ENCODE data around the gene IQCE.

Gene IQCE

GRCh38 chr7:2657920-2658671 is 99.3 kb downstream of the IQCE start:
- no peak overlapping the region for H3K27ac ChIP-seq
- H3K4me3 ChIP-seq, result no peak overlapping the region
- DNase-seq (ENCODE audit: low spot score), result no peak
- no peak for TF ChIP-seq CTCF (IDR thresholded peaks at IDR 0.05)

GRCh38 chr7:2658941-2659340 is 100.2 kb downstream of the IQCE start:
- DNase-seq (ENCODE audit: low spot score), result no peak
- TF ChIP-seq CTCF (IDR thresholded peaks at IDR 0.05), result no peak
- no peak overlapping the region for H3K4me3 ChIP-seq
- H3K27ac ChIP-seq, result no peak overlapping the region

GRCh38 chr7:2659556-2660358 is 101.0 kb downstream of the IQCE start:
- Histone ChIP-seq H3K4me3 (no peak overlapping the region), H3K27ac (no peak overlapping the region)
- DNase-seq (ENCODE audit: low spot score), result no peak
- no peak for TF ChIP-seq CTCF (IDR thresholded peaks at IDR 0.05)

- no peak overlapping the region for H3K4me3 ChIP-seq
- H3K27ac ChIP-seq, result no peak overlapping the region
- no peak for TF ChIP-seq CTCF (IDR thresholded peaks at IDR 0.05)
- no peak for DNase-seq (ENCODE audit: low spot score)
Measured at GRCh38 chr7:2660359-2661095, 101.7 kb downstream of the IQCE start.

GRCh38 chr7:2661096-2661449 is 102.3 kb downstream of the IQCE start:
- DNase-seq (ENCODE audit: low spot score), result no peak
- TF ChIP-seq CTCF (IDR thresholded peaks at IDR 0.05), result no peak
- no peak overlapping the region for H3K27ac ChIP-seq
- H3K4me3 ChIP-seq, result no peak overlapping the region

GRCh38 chr7:2661602-2662272 is 103.0 kb downstream of the IQCE start:
- DNase-seq (ENCODE audit: low spot score), result no peak
- H3K27ac ChIP-seq, result no peak overlapping the region

More at GRCh38 chr7:2661602-2662272, 103.0 kb downstream of the IQCE start:
- H3K4me3 ChIP-seq, result no peak overlapping the region
- TF ChIP-seq CTCF (IDR thresholded peaks at IDR 0.05), result no peak
